Upper lobe of right lung (tissue), 1 donor: ENCODE results near the gene ADGRG6. TPM values are rescaled to one million over a fixed set of nuclear protein-coding genes. Genes with fewer than 3 reads are reported as not detected.

Experiments used
- ATAC-seq: fragments of 200-7000 bp; cut with Tn5 transposase; one replicate; pipeline ENCODE4 v1.9.1; 2020; ENCODE audit warnings: mild to moderate bottlenecking, moderate library complexity
- DNase-seq: peaks from one replicate; pipeline ENCODE4 v3.0.0-alpha.2; 2020
- H3K27ac ChIP-seq: fragments of 200-600 bp; one replicate; pipeline ENCODE4 v1.8.0; 2022
- H3K27me3 ChIP-seq: fragments of 200-600 bp; one replicate; pipeline ENCODE4 v1.8.0; 2022; ENCODE audit warnings: mild to moderate bottlenecking
- H3K36me3 ChIP-seq: fragments of 200-600 bp; one replicate; pipeline ENCODE4 v1.8.0; 2022
- H3K4me1 ChIP-seq: fragments of 200-600 bp; one replicate; pipeline ENCODE4 v1.8.0; 2022
- H3K4me3 ChIP-seq: fragments of 200-600 bp; one replicate; pipeline ENCODE4 v1.8.0; 2022; ENCODE audit warnings: mild to moderate bottlenecking
- H3K9me3 ChIP-seq: fragments of 200-600 bp; one replicate; pipeline ENCODE4 v1.8.0; 2022
- CTCF ChIP-seq: fragments of 200-600 bp; IDR thresholded peaks from one replicate; pipeline ENCODE4 v1.8.0; 2022; ENCODE audit warnings: antibody characterized with exemption
- intact Hi-C: fragments of 100-400 bp; cut with DNase I; formaldehyde crosslinking; loops from one replicate; pipeline ENCODE4 v1.11.0; 2022
- total RNA-seq: library from RNA; stranded (reverse); fragmentation: NEBNext Ultra II Directional; extraction: Animal tissue kit (Norgen Biotek cat#: 25700); gene quantifications from one replicate; pipeline ENCODE4 v1.2.1, GENCODE V29; 2021
- donor health status: DM: no; HTN: yes; CAD: no; lungs with severe emphysema.

The ADGRG6 gene
- total RNA-seq, 1 donor from 2014 or later, result 47.6 TPM

GRCh38 chr6:142377497-142377848, 75.7 kb downstream of the ADGRG6 start:
- TF ChIP-seq CTCF, result no peak
- H3K9me3 ChIP-seq, result no peaks in the 10 kb centered on the region
- peaks cover 31% of the 10 kb centered on the region for H3K4me1 ChIP-seq
- H3K36me3 ChIP-seq, result no peaks in the 10 kb centered on the region
- peak overlapping the region; percentile 15 for H3K27ac ChIP-seq
- H3K4me3 ChIP-seq, result no peak overlapping the region
- ATAC-seq (no peak), DNase-seq (no peak)
- no peaks in the 10 kb centered on the region for H3K27me3 ChIP-seq
- intact Hi-C loops, result no loop called here

GRCh38 chr6:142378138-142378875, 76.5 kb downstream of the ADGRG6 start:
- Histone ChIP-seq H3K27me3 (no peaks in the 10 kb centered on the region), H3K9me3 (no peaks in the 10 kb centered on the region), H3K27ac (no peak overlapping the region), H3K4me3 (no peak overlapping the region), H3K36me3 (no peaks in the 10 kb centered on the region), H3K4me1 (peaks cover 31% of the 10 kb centered on the region)
- TF ChIP-seq CTCF, result no peak
- intact Hi-C loops, result no loop called here
- DNase-seq (no peak), ATAC-seq (peak; percentile 68)

GRCh38 chr6:142380626-142381025, 78.8 kb downstream of the ADGRG6 start:
- Histone ChIP-seq H3K36me3 (no peaks in the 10 kb centered on the region), H3K9me3 (no peaks in the 10 kb centered on the region), H3K4me3 (no peak overlapping the region), H3K27ac (no peak overlapping the region), H3K27me3 (no peaks in the 10 kb centered on the region), H3K4me1 (peaks cover 26% of the 10 kb centered on the region)
- intact Hi-C loops, result no loop called here
- no peak for TF ChIP-seq CTCF
- ATAC-seq, result peak; percentile 48
- no peak for DNase-seq

GRCh38 chr6:142381181-142381580, 79.4 kb downstream of the ADGRG6 start:
- intact Hi-C loops, result no loop called here
- H3K9me3 ChIP-seq, result no peaks in the 10 kb centered on the region
- H3K27me3 ChIP-seq, result no peaks in the 10 kb centered on the region
- TF ChIP-seq CTCF, result no peak
- no peak overlapping the region for H3K4me3 ChIP-seq
- ATAC-seq (no peak), DNase-seq (no peak)
- H3K36me3 ChIP-seq, result no peaks in the 10 kb centered on the region
- no peak overlapping the region for H3K27ac ChIP-seq
- peaks cover 24% of the 10 kb centered on the region for H3K4me1 ChIP-seq

GRCh38 chr6:142381845-142382378, 80.1 kb downstream of the ADGRG6 start:
- intact Hi-C loops, result no loop called here
- Histone ChIP-seq H3K27ac (no peak overlapping the region), H3K27me3 (no peaks in the 10 kb centered on the region), H3K4me1 (peaks cover 19% of the 10 kb centered on the region), H3K36me3 (no peaks in the 10 kb centered on the region), H3K4me3 (no peak overlapping the region), H3K9me3 (no peaks in the 10 kb centered on the region)
- DNase-seq, result no peak
- no peak for ATAC-seq
- TF ChIP-seq CTCF, result no peak
